Measurements from ENCODE around the gene SUSD2.
"Not testable (repeated sequence)": the region's sequence is repeated elsewhere in the genome, so short reads cannot be mapped to it uniquely, and the experiment has no call there.

The SUSD2 gene

GRCh38 chr22:24177045-24177444 is 4.2 kb upstream of the SUSD2 start:
- DNase-seq: no peak

GRCh38 chr22:24177456-24177855 is 3.8 kb upstream of the SUSD2 start:
- DNase-seq: no peak

GRCh38 chr22:24178021-24178431 is 3.3 kb upstream of the SUSD2 start:
- no peak for DNase-seq

DNA sequence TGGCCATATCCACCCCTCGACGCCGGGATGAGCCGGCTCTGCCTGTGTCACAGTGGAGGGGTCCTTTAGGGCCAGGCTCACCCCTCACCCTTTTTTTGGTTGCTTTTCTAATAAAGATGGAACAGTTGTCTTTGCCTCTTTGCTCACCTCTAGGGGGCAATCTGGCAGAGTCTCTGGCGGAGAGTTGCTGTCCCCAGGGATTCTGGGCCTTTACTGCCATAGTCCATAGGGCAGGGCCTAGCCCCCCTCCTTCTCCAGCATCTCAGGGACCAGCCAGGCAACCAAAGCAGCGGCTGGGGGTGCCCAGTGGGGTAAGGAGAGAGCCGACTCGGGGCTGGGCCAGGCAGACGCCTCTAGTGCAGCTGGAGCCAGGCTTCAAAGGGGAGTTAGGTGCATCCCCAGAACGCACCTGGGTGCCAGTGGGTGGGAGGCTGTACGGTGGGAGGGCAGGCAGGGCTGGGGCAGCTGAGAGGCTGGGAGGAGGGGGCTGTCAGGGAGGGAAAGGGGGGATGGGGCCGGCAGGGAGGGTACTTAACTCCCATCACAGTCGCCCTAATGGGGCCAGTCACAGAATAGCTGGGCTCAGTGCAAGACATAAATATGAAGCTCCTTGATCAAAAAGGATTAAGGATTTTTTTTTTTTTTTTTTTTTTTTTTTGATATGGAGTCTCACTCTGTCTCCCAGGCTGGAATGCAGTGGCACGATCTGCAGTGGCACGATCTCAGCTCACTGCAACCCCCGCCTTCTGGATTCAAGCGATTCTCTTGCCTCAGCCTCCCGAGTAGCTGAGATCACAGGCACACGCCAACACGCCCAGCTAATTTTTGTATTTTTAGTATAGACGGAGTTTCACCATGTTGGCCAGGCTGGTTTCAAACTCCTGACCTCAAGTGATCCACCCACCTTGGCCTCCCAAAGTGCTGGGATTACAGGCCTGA is 2.5 kb upstream of the SUSD2 start:
- no peak for DNase-seq

DNA sequence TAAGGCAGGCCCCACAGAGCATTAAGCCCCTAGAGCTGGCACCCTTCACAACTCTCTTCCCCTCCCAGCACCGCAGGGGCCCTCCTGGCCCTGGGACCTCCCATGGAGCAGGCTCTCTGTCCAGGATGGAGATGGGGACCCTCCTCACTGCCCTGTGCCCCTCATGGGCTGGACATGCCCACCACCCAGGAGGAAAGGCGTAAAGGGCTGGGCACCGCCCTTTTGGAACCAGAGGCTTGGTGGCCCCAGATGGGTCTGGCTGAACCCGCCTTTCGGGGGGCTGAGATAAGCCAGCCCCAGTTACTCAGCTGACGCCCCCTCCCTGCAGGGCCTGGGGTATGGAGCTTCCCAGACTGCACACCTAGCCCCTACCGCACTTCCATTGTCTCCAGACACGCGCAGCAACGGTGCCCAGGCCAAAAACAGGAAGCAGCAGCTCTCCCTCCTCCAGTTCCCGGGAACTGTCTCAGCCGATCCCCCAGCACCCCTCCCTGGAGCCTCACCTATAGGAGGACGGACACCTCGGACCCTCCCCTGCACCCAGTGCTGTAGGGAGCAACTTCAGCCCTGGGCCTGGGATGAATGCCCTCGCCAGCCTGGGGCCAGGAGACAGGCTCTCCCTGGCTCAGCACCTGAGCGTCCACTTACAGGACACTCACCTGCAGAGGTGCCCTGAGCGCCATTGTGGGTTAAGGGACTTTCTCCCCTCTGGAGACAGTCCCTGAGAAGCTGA is 1.6 kb upstream of the SUSD2 start:
- no peak for DNase-seq

DNA sequence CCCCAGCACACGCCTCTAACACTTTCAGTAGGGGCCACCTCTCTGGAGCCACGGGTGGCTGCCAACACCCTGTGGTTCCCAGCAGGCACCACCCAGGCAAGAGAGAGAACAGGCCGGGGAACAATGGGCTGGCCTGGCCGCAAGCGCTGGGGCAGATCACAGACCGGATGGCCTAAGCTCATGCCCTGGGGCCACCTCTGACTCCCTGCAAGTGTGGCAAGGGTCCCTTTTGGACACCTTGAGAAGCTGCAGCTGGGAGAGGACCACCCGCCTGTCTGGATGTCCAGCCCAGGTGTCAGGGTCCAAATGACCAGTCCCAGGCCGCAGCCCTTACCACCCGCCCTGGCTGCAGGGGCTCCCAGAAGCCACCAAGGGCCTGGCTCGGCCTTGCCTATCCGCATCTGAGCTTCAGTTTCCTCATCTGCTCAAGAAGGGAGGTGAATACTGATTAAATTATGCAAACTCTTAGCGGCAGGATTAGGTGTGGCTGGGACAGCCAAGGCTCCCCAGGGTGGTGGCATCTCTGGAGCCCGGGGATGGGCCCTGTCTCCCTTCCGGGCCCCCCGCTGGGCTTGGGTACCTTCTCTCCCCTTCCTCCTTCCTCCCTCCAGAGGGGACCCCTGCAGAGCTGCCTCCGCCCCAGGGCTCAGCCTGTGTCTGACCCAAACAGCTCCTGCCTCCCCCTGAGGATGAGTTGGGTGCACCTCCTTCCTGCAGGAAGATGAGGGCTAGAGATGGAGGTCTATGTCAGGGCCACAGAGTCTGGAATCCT is 785 bp upstream of the SUSD2 start:
- no peak for DNase-seq

- DNase-seq: no peak
These were observed 961 bp downstream of the SUSD2 start for GRCh38 chr22:24181996-24182899.

DNA sequence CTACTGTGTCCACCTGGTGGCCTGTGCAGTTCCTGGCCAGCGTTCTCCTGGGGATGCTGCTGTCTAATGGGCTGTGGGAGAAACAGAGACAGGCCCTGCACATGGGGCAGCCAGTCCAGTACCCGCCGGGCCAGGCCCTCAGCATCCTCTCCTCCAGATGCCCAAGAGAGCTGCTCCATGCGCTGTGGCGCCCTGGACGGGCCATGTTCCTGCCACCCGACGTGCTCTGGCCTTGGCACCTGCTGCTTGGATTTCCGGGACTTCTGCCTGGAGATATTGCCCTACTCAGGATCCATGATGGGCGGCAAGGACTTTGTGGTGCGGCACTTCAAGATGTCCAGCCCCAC is 1.6 kb downstream of the SUSD2 start:
- not testable (repeated sequence) for DNase-seq

- no peak for DNase-seq
These were observed 2.2 kb downstream of the SUSD2 start for GRCh38 chr22:24183321-24184031.

DNA sequence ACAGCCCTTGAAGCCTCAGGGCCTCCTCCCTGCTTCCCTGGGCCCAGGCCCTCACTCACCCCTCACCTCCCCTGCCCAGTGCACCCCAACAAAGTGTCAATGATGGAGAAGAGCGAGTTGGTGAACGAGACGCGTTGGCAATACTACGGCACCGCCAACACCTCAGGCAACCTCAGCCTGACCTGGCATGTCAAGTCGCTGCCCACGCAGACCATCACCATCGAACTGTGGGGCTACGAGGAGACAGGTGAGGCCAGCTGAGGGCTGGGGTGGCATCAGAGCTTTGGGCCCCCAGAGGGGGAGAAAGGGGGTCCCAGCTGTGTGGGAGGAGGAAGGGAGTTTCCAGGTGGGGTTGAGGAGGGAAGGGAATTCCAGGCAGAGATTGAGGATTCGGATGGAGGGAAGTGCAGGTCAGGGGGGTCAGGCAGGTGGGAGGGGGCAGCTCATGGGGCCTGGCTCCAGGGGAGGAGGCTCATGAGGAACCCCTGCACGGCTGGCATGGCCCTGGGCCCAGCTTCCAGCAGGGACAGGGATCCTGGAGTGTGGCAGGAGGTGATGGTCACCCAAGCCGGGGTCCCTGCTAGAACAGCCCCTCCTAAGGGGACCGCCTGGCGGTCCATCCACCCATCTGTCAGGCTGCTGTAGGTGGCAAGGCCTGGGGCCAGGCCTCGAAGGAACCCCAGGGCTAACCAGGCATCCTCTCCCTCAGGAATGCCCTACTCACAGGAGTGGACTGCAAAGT is 2.9 kb downstream of the SUSD2 start:
- DNase-seq: no peak

GRCh38 chr22:24185001-24185500 is 3.8 kb downstream of the SUSD2 start:
- DNase-seq: no peak

GRCh38 chr22:24185501-24186351 is 4.4 kb downstream of the SUSD2 start:
- no peak for DNase-seq

DNA sequence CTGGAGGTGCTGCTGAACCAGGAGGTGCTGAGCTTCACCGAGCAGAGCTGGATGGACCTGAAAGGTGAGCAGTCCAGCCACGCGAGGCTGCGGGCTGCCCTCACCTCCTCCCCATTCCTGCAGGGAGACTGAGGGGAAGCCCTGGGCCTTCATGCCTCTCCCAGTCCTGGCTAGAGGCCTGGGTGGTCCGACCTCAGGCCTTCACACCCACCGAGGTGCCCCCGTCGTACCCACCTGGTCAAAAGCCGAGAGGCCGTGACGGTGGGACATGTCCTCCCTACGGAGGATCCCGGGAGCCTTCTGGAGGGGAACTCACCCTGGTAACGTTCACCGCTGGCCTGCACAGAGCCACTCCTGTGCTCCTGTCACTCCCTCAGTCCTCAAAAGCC is 5.1 kb downstream of the SUSD2 start:
- DNase-seq: no peak

- no peak for DNase-seq
These were observed 5.8 kb downstream of the SUSD2 start for GRCh38 chr22:24186892-24187670.

DNA sequence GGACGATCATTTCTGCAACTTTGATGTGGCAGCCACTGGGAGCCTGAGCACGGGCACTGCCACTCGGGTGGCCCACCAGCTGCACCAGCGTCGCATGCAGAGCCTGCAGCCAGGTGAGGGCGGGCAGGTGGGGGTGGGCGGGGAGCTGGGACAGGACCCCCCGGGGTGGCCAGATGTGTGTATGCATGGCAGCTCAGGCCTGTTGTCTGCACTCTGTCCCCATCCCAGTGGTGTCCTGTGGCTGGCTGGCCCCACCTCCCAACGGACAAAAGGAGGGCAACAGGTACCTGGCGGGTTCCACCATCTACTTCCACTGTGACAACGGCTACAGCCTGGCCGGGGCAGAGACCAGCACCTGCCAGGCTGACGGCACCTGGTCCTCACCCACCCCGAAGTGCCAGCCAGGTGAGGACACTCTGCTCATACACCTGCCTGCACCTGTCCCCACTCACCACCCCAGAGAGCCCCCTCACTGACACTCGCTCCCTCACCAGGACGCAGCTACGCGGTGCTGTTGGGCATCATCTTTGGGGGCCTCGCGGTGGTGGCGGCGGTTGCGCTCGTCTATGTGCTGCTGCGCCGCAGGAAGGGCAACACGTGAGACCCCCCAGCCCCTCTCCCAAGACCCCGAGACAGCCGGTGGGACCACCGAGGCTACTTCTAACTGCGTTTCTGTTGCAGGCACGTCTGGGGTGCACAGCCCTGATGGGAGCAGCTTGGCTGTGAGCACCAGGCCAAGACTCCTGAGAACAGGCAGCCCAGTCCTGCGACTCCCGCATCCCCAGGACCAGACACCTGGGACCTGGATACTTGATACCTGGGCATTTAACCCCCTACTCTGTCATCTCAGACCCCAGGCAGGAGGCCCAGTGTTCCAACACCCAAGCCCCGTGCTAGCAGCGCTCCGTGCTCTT is 6.7 kb downstream of the SUSD2 start:
- DNase-seq: no peak

DNA sequence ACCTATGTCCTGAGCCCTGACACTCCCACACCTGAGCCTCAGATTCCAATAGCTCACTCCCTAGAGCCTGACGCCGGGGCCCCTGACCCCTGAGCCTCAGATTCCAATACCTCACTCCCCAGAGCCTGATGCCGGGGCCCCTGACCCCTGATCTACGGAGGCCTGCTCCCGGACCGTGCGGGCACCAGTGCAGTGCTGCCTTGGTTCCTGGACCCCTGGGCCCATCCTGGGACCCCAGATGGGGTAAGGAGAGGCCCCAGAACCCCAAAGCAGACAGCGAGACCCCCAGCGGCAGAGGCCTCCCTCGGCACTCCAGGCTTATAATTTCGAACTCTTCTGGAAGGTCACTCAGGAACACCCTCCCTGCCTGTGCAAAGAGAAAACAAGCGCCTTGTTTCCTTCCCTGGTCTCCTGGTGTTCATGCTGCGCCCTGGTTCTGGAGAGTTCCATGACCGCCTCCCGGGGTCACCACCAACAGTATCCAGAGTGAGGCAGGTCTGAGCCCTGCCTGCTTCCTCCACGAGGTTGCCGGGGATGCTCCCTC is 7.5 kb downstream of the SUSD2 start:
- no peak for DNase-seq

Measured in DMS 273 treated with DMSO at 0.1 percent for 48 hours (cell line).